Spleen (tissue), 7 donors: ENCODE data around the gene ZNF568.

Experiments used
- CTCF ChIP-seq, 11 experiments: fragments of 200-600 bp in 7 of 11; fragments of 450-650 bp in 4 of 11; sonication (generic) in 4 of 11; IDR thresholded peaks in 8 of 11; conservative IDR thresholded peaks in 3 of 11; 1 replicate in 7 of 11; 2 replicates in 4 of 11; pipeline versions ENCODE4 v1.4.0 to v1.8.0; 2016 to 2021; ENCODE audit warnings: antibody characterized with exemption in 11 of 11, inconsistent platforms in 4 of 11, mild to moderate bottlenecking in 1 of 11
- POLR2A ChIP-seq, 3 donors: fragments of 450-650 bp; IDR thresholded peaks; one replicate each; pipeline ENCODE4 v1.5.1; 2017; ENCODE audit warnings: antibody characterized with exemption in 3 of 3, mild to moderate bottlenecking in 1 of 3
- donor health status: DM: no; HTN: no; CAD: no; lungs with moderate emphysema.
- donor health status: DM: no; HTN: no; CAD: no.
- donor health status: DM: no; HTN: no; CAD: no.

GRCh38 chr19:36876993-36877938 lies 38.9 kb upstream of the ZNF568 start:
- TF ChIP-seq POLR2A (IDR thresholded peaks at IDR 0.05), result no peak
- no peak for TF ChIP-seq CTCF (IDR thresholded peaks at IDR 0.05 in 8 of 11, conservative IDR thresholded peaks at IDR 0.05 in 3 of 11)
